SH-SY5Y (cell line): ENCODE results near the gene RPGRIP1.

Experiments used
- GATA2 ChIP-seq: IDR thresholded peaks from 2 replicates; pipeline ENCODE4 v1.6.1; 2011; ENCODE audit warnings: mild to moderate bottlenecking, low read depth, low read length
- GATA3 ChIP-seq: IDR thresholded peaks from 2 replicates; pipeline ENCODE4 v1.6.1; 2011; ENCODE audit warnings: low read depth, mild to moderate bottlenecking, low read length, moderate library complexity

- TF ChIP-seq GATA2: no peak
- no peak for TF ChIP-seq GATA3
Measured at GRCh38 chr14:21302013-21302835, 22.3 kb downstream of the RPGRIP1 start.
